Measurements from ENCODE around the gene ZMYND8.

ZMYND8 gene

DNA sequence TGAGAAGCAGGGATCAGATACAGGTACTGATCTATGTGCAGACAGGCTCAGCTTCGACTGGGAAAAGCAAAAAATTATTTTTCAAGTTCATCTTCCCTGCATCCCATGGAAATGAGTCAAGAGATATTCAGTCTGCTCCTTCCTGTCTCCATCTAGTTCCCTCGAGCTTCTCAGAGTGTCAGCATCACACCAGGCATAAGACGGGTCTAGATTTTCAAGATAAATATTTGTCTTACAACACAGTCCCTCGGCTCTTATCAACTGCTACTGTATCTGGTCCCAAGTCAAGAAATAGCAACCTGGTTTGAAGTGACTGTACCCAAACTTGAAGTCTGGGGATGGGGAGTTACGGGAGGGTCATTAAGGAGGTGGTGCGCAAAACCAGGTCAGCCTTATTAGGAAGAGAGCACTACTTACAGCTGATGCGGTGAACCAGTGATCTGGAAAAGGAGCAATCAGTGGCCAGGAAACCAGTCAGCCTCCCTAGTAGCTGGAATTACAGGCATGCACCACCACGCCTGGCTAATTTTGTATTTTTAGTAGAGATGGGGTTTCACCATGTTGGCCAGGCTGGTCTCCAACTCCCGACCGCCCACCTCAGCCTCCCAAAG is 29.7 kb downstream of the ZMYND8 start:
- H3K36me3 ChIP-seq (ENCODE audit: insufficient read depth, low read length): peaks cover 32% of the 10 kb centered on the region
- H2AFZ ChIP-seq (ENCODE audit: low read depth, low read length): no peak overlapping the region
- no peaks in the 10 kb centered on the region for H3K9me3 ChIP-seq (ENCODE audit: low read length)
- no peaks in the 10 kb centered on the region for H3K27me3 ChIP-seq (ENCODE audit: insufficient read depth, low read length)
- no peaks in the 10 kb centered on the region for H3K4me1 ChIP-seq (ENCODE audit: insufficient read depth, low read length)
- no peak overlapping the region for H3K4me3 ChIP-seq (ENCODE audit: low read length)

DNA sequence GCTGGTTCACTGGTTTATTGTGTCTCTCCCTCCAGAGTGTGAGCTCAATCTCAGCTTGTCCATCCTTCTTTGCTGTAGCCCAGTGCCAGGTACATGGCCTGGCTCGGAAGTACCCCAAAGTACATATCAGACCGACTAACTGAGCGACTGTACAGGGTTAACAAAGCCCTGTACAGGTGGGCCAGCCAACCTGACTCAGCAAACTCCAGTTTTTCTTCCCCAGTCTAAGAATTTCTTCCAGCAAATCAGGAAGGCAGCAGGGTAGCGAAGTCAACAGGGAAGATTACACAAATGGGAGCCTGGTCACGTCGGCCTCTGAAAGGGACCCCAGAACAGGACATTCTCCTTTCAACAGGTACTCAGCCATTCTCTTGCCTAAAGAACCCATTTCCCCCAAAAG is 31.3 kb downstream of the ZMYND8 start:
- no peaks in the 10 kb centered on the region for H3K9me3 ChIP-seq (ENCODE audit: low read length)
- no peaks in the 10 kb centered on the region for H3K27me3 ChIP-seq (ENCODE audit: insufficient read depth, low read length)
- peaks cover 12% of the 10 kb centered on the region for H3K4me1 ChIP-seq (ENCODE audit: insufficient read depth, low read length)
- no peak overlapping the region for H3K4me3 ChIP-seq (ENCODE audit: low read length)
- peaks cover 21% of the 10 kb centered on the region for H3K36me3 ChIP-seq (ENCODE audit: insufficient read depth, low read length)
- H2AFZ ChIP-seq (ENCODE audit: low read depth, low read length): no peak overlapping the region

DNA sequence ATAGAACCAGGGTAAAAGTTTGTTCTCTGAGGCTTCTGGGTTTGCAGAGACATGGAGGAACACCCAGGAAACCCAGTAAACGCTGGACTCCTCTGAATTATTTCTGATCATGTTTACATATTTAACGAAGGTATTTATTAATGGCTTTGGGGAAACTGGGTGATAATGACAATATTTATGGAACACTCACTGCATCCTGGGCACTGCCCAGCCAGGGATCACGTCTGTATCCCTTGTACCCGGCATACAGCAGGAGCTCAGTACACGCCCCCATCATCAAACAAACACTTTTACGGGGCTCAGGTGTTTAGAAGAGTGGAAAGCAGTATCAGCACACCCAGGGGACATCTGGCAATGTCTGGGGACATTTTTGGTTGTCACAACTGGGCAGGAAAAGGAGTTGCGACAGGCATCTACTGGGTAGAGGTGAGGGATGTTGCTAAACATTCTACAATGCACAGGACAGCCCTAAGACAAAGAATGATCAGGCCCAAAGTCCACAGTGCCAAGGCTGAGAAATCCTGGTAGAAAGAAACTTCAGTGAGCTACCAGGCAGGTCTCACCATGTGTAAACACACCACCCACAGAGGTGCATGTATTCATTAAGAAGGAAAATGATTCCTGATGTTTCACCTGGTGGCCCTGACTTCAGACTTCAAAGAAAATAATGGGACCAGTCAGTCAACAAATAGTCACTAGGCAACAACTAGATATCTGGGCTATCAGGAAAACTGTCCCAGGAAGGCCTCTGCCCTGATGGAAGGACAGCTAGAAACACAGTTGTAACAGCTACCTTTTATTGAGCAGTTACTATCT is 35.3 kb downstream of the ZMYND8 start:
- no peaks in the 10 kb centered on the region for H3K27me3 ChIP-seq (ENCODE audit: insufficient read depth, low read length)
- H3K4me3 ChIP-seq (ENCODE audit: low read length): no peak overlapping the region
- H3K9me3 ChIP-seq (ENCODE audit: low read length): no peaks in the 10 kb centered on the region
- H3K4me1 ChIP-seq (ENCODE audit: insufficient read depth, low read length): peaks cover 48% of the 10 kb centered on the region
- peaks cover 10% of the 10 kb centered on the region for H3K36me3 ChIP-seq (ENCODE audit: insufficient read depth, low read length)
- H2AFZ ChIP-seq (ENCODE audit: low read depth, low read length): no peak overlapping the region

DNA sequence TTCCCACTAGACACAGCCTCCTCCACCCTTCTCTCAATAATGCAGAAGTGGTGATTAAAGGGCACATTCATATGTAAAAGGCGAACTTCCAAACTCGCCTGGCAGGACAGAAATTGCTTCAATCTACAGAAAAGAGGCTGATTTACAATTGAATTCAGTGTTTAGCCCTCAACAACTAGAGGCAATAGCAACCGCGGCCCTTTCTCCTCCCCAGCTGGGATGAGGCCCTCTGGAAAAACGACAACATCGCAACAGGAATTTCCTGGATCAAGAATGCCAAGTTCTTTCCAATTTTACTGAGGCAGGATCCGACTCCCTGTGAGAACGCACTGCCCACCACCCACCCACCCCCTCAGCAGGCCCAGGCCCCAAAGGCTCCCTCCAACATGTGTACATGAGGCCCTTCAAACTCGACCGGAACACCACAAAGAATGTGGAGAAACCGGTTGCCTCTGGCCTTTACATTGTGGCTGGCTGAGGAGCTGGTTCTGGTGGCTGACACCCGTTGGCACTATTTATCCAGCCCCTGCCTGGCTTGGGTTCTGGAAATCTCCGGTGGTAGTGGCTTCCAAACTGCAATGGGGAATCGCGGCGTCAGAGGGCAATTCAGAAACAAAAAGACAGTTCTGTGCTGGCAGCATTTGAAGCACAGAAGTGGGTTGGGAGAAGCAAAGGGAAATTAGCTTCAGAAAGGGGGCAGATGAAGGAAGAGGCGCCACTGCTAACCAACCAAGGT is 36.8 kb downstream of the ZMYND8 start:
- peaks cover 58% of the 10 kb centered on the region for H3K4me1 ChIP-seq (ENCODE audit: insufficient read depth, low read length)
- H2AFZ ChIP-seq (ENCODE audit: low read depth, low read length): no peak overlapping the region

DNA sequence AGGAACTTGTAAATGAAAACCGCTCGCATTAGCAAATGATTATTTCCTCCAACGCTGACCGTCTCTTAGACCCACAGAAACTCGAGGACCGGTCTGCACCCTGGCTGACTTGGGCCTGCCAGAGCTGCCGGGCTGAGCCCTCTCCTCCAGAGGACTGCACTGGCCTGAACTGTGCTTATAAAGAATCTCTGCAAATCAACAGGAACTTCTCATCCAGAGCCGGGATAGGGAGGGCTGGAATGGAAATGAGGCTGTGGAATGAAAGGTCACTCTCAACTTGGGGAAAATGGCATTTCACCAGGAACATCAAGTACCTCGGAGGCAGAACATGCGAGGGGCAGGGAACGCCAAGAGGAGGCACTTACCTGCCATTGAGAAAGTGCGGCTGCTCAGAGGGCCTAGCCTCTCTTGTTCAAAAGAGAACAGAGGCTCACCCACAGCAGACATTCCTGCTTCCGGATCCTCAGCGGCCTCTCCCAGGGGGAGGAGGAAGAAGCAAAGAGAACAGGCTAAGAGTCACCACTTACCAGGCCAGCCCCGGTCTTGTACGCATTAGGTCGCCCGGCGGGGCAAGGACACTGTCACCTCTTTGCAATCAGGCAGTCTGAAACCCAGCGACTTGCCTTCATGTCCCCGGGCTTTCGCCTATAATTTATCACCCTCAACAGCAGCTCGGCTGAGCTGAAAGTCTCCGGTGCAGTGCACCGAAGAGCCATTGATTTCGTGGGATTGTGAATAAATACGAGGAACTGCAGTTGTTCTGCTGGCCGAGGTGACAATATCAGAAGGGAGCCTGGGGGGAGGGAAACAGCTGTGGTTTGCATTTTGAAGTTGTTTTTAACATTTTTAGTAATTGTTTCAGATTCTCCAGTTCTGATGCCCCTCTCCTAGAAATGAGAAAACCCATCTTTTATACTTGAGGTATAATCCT is 37.6 kb downstream of the ZMYND8 start:
- peak overlapping the region; percentile 31 for H3K4me3 ChIP-seq (ENCODE audit: low read length)
- no peak overlapping the region for H2AFZ ChIP-seq (ENCODE audit: low read depth, low read length)
- peaks cover 58% of the 10 kb centered on the region for H3K4me1 ChIP-seq (ENCODE audit: insufficient read depth, low read length)
- no peaks in the 10 kb centered on the region for H3K9me3 ChIP-seq (ENCODE audit: low read length)
- H3K27me3 ChIP-seq (ENCODE audit: insufficient read depth, low read length): no peaks in the 10 kb centered on the region
- H3K36me3 ChIP-seq (ENCODE audit: insufficient read depth, low read length): peaks cover 11% of the 10 kb centered on the region

More for the DNA sequence above, 36.8 kb downstream of the ZMYND8 start:
- Histone ChIP-seq H3K4me3 (ENCODE audit: low read length) (peak overlapping the region; percentile 31), H3K36me3 (ENCODE audit: insufficient read depth, low read length) (peaks cover 8% of the 10 kb centered on the region), H3K27me3 (ENCODE audit: insufficient read depth, low read length) (no peaks in the 10 kb centered on the region), H3K9me3 (ENCODE audit: low read length) (no peaks in the 10 kb centered on the region)

DNA sequence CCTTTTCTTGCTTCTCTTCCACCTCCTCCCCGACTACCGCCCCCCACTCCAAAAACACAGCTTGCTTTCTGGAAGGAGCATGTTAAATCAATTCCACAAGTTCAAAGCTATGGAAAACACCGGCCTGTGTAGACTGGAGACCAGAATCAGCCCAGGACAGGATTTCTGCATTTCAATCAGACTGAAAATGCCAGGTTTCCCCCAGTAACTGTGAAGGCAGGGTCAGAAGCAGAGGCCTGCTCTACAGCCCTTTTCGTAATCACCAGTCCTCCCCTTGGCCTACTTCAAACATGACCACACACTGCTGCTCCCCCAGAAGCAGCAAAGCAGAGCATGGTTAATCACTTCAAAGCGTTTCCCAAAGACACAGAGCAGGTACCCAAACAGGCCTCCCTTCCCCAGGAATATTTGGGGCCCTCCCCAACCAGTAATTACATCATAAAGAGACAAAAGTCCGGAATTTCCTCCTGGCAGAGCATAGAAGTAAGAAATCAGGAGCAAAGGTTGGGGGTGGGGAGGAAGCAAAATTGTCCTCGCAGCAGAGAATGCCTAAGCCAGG is 38.4 kb downstream of the ZMYND8 start:
- Histone ChIP-seq H3K4me1 (ENCODE audit: insufficient read depth, low read length) (peaks cover 58% of the 10 kb centered on the region), H3K27me3 (ENCODE audit: insufficient read depth, low read length) (no peaks in the 10 kb centered on the region), H3K9me3 (ENCODE audit: low read length) (no peaks in the 10 kb centered on the region), H3K36me3 (ENCODE audit: insufficient read depth, low read length) (peaks cover 7% of the 10 kb centered on the region), H3K4me3 (ENCODE audit: low read length) (peak overlapping the region; percentile 31), H2AFZ (ENCODE audit: low read depth, low read length) (no peak overlapping the region)

DNA sequence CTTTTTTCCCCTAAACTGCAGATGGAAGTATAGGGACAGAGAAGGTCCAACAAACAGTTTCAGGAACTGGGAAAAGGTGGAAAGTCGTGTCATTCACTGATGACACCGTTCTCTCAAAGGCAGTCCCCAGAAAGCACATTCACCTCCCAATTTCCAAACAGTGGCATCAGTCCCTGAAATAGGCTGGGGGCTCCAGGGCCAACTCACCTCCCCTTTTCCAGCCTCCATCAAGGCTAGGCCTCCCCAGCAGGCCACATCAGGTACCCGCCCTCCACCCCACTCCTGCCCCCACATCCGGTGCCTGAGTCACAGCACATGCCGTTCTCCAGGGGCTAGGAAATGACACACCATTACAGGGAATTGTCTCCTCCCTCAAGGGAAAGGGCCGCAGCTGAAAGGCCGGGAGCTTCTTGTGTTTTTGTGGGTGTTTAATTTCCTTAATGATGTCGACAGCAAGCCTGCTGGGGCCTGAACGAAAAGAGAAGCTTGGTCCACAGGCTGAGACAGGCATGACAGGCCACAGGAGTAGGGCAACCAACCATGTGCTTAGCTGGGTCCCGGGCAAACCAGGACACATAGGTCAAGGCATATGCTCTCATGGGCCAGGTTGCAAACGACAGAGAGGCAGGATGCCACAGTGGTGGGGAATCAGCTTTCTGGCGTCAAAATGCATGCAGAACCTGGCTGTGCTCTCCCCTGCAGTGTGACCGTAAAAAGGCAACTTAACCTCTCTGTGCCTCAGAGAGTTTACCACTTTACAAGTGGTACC is 39.2 kb downstream of the ZMYND8 start:
- peaks cover 58% of the 10 kb centered on the region for H3K4me1 ChIP-seq (ENCODE audit: insufficient read depth, low read length)
- H2AFZ ChIP-seq (ENCODE audit: low read depth, low read length): no peak overlapping the region
- H3K27me3 ChIP-seq (ENCODE audit: insufficient read depth, low read length): no peaks in the 10 kb centered on the region
- H3K9me3 ChIP-seq (ENCODE audit: low read length): no peaks in the 10 kb centered on the region
- peaks cover 8% of the 10 kb centered on the region for H3K36me3 ChIP-seq (ENCODE audit: insufficient read depth, low read length)
- no peak overlapping the region for H3K4me3 ChIP-seq (ENCODE audit: low read length)

DNA sequence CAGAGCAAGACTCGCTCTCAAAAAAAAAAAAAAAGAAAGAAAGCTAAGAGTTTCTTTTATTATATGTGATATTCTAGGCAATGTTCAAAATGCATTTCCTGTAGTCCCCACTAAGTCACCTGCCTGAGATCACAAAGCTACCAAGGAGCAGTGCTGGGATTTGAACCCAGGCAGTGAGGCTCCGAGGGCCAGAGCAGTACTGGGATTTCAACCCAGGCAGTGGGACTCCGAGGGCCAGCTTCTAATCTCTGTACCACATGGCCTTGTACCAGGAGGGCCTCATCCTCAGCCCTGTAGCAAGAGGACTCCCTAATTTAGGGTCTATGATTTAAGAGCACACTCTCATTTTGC is 39.7 kb downstream of the ZMYND8 start:
- Histone ChIP-seq H2AFZ (ENCODE audit: low read depth, low read length) (no peak overlapping the region), H3K4me1 (ENCODE audit: insufficient read depth, low read length) (peaks cover 58% of the 10 kb centered on the region), H3K36me3 (ENCODE audit: insufficient read depth, low read length) (peaks cover 14% of the 10 kb centered on the region), H3K4me3 (ENCODE audit: low read length) (no peak overlapping the region), H3K9me3 (ENCODE audit: low read length) (no peaks in the 10 kb centered on the region), H3K27me3 (ENCODE audit: insufficient read depth, low read length) (no peaks in the 10 kb centered on the region)

DNA sequence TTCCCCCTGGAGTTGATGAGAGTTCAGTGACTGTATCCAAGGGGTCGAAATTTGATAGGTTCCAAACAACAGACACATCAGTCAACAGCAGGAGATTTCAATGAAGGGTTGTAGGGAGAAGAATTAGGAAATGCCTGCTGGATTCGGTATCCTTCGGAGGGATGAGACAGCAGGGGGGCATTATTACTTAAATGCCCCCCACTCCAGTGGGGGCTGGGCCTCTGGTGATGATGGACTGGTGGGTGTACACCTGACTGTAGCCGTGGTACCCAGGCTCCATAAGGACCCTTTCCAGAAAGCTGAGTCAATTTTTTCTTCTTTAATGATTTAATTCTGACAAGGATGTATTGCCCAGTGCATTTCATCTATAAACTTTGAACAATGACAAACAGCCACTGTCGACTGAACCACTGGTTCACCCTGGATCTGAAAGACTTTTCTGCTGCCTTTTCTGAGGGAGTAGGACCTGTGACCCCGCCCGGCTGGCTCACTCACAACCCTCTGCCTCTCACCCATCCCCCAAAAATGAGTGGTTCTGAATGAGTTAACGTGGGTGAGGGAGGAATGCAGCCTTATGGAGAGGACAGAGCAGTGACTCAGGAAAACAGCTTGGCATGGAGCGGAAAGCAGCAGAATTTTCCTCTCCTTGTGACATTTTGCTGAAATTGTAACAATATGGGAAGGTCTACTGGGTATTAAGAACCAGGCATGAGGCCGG is 41.0 kb downstream of the ZMYND8 start:
- Histone ChIP-seq H2AFZ (ENCODE audit: low read depth, low read length) (no peak overlapping the region), H3K36me3 (ENCODE audit: insufficient read depth, low read length) (peaks cover 24% of the 10 kb centered on the region), H3K4me3 (ENCODE audit: low read length) (no peak overlapping the region), H3K4me1 (ENCODE audit: insufficient read depth, low read length) (peaks cover 48% of the 10 kb centered on the region), H3K27me3 (ENCODE audit: insufficient read depth, low read length) (no peaks in the 10 kb centered on the region), H3K9me3 (ENCODE audit: low read length) (no peaks in the 10 kb centered on the region)

DNA sequence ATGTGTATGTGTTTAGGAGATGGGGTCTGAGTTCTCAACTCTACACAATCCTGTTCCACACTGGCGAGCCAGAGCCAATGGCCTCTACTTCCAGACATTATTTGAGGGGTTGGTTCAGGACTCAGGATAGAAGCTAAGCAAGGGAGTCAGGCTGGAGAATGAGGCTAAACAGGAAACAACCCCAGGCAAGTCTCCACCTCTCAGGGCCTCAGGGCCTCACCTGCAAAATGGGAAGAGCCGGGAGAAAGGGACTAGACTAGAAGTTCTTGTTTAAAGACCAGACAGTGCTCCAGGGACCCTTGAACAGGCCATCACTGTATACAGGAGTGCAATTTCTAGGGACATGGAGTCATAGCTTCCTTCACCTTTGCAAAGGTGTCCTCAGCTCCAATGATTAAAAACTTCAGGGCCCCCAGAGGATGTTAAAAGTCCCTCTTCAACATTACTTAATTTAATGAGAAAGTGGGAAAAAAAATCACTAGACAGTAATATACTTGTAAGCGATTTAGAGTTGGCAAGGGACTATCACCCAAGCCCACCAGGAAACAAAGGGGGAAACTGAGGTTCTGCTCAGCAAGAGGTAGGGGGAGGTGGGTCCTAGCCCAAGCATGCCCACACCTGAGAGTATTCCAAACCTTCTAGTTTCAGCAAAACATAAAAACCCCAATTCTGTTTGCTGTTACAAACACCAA is 41.7 kb downstream of the ZMYND8 start:
- Histone ChIP-seq H3K27me3 (ENCODE audit: insufficient read depth, low read length) (no peaks in the 10 kb centered on the region), H3K36me3 (ENCODE audit: insufficient read depth, low read length) (peaks cover 32% of the 10 kb centered on the region), H3K4me3 (ENCODE audit: low read length) (no peak overlapping the region), H3K9me3 (ENCODE audit: low read length) (no peaks in the 10 kb centered on the region), H3K4me1 (ENCODE audit: insufficient read depth, low read length) (peaks cover 41% of the 10 kb centered on the region), H2AFZ (ENCODE audit: low read depth, low read length) (no peak overlapping the region)
